B cell (primary cell): ENCODE results near the gene PDZRN4. TPM values are rescaled to one million over a fixed set of nuclear protein-coding genes. Genes with fewer than 3 reads are reported as not detected.

Source experiments
- ATAC-seq: fragments of 200-7000 bp; cut with Tn5 transposase; one replicate; pipeline ENCODE4 v1.10.0; 2021; ENCODE audit warnings: low read depth, mild to moderate bottlenecking, moderate number of reproducible peaks, moderate library complexity
- CTCF ChIA-PET: fragments of 350-600 bp; sonication (Branson Sonifier 250); formaldehyde crosslinking; loops from one replicate; lab custom pipeline; 2021; ENCODE audit warnings: antibody characterized with exemption, inconsistent platforms; lab: Charles Lee
- POLR2A ChIA-PET: fragments of 350-600 bp; sonication (Branson Sonifier 250); formaldehyde crosslinking; loops from one replicate; lab custom pipeline; 2021; ENCODE audit warnings: antibody characterized with exemption; lab: Charles Lee
- DNase-seq: peaks from one replicate; pipeline ENCODE4 v3.0.0; 2013
- H2AFZ ChIP-seq: 2 replicates; pipeline ENCODE4 v1.6.1; 2012; ENCODE audit warnings: mild to moderate bottlenecking, low read depth, low read length; ENCODE audit not compliant: insufficient read depth, poor library complexity, severe bottlenecking
- H3K27ac ChIP-seq, 2 donors: 1 replicate in 1 of 2; 2 replicates in 1 of 2; pipeline ENCODE4 v1.5.1; 2012 to 2013; ENCODE audit warnings: low read length in 2 of 2, mild to moderate bottlenecking in 2 of 2, moderate library complexity in 1 of 2
- H3K27me3 ChIP-seq, 4 experiments: fragments of 200-600 bp in 1 of 4; sonication (generic) in 1 of 4; replicated peaks in 1 of 4; 1 replicate in 2 of 4; 2 replicates in 2 of 4; pipeline versions ENCODE4 v1.6.1 to v1.7.0; 2013 to 2016; ENCODE audit warnings: low read length in 3 of 4, mild to moderate bottlenecking in 2 of 4, mixed read lengths in 1 of 4, moderate library complexity in 1 of 4; ENCODE audit not compliant: insufficient read depth in 4 of 4, control insufficient read depth in 3 of 4; ENCODE audit errors: control extremely low read depth in 1 of 4
- H3K36me3 ChIP-seq, 2 experiments: replicated peaks in 1 of 2; 1 replicate in 1 of 2; 2 replicates in 1 of 2; pipeline versions ENCODE4 v1.6.1 to v1.7.1; 2013; ENCODE audit warnings: low read length in 1 of 2; ENCODE audit not compliant: insufficient read depth in 2 of 2, control insufficient read depth in 1 of 2; ENCODE audit errors: control extremely low read depth in 1 of 2, extremely low read depth in 1 of 2
- H3K4me1 ChIP-seq, 2 donors: fragments of 200-600 bp in 1 of 2; sonication (generic) in 1 of 2; 1 replicate in 1 of 2; 2 replicates in 1 of 2; pipeline versions ENCODE4 v1.5.1 to v1.6.1; 2013 to 2017; ENCODE audit warnings: low read length in 2 of 2; ENCODE audit not compliant: control insufficient read depth in 2 of 2, insufficient read depth in 2 of 2
- H3K4me2 ChIP-seq: replicated peaks from 2 replicates; pipeline ENCODE3; 2012; ENCODE audit warnings: mild to moderate bottlenecking, low read depth, low read length; ENCODE audit not compliant: poor library complexity, severe bottlenecking
- H3K4me3 ChIP-seq, 5 experiments: fragments of 200-600 bp in 1 of 5; sonication (generic) in 1 of 5; 1 replicate in 3 of 5; 2 replicates in 2 of 5; pipeline versions ENCODE4 v1.5.1 to v1.7.0; 2011 to 2016; ENCODE audit warnings: low read length in 4 of 5, mild to moderate bottlenecking in 4 of 5, low read depth in 2 of 5, control low read depth in 1 of 5, moderate library complexity in 1 of 5; ENCODE audit not compliant: insufficient read depth in 1 of 5; ENCODE audit errors: control extremely low read depth in 1 of 5, extremely low read depth in 1 of 5
- H3K79me2 ChIP-seq: fragments of 200-600 bp; sonication (generic); one replicate; pipeline ENCODE4 v1.6.0; 2016; ENCODE audit warnings: low read length; ENCODE audit not compliant: control insufficient read depth, insufficient read depth
- H3K9ac ChIP-seq: fragments of 200-600 bp; sonication (generic); 2 replicates; pipeline ENCODE4 v1.6.1; 2017; ENCODE audit warnings: mild to moderate bottlenecking, low read length, moderate library complexity
- H3K9me3 ChIP-seq, 3 donors: one replicate each; pipeline versions ENCODE4 v1.6.1 to v1.7.1; 2013; ENCODE audit warnings: low read length in 2 of 3; ENCODE audit not compliant: control insufficient read depth in 2 of 3, insufficient read depth in 1 of 3; ENCODE audit errors: control extremely low read depth in 1 of 3
- H4K20me1 ChIP-seq: 2 replicates; pipeline ENCODE4 v1.6.0; 2012; ENCODE audit warnings: mild to moderate bottlenecking, low read length; ENCODE audit not compliant: insufficient read depth, control insufficient read depth, poor library complexity, severe bottlenecking
- H3K27ac Mint-ChIP-seq: one replicate; pipeline ENCODE4 v1.8.0; 2021; ENCODE audit warnings: mixed read lengths
- H3K27me3 Mint-ChIP-seq: one replicate; pipeline ENCODE4 v1.8.0; 2021; ENCODE audit warnings: mixed read lengths
- H3K4me1 Mint-ChIP-seq: one replicate; pipeline ENCODE4 v1.8.0; 2021; ENCODE audit warnings: mixed read lengths
- H3K4me3 Mint-ChIP-seq: one replicate; pipeline ENCODE4 v1.8.0; 2021; ENCODE audit warnings: mixed read lengths
- H3K9me3 Mint-ChIP-seq: one replicate; pipeline ENCODE4 v1.8.0; 2022; ENCODE audit warnings: mixed read lengths; ENCODE audit not compliant: insufficient read depth
- CTCF ChIP-seq: fragments of 200-600 bp; IDR thresholded peaks from one replicate; pipeline ENCODE4 v1.8.0; 2022; ENCODE audit warnings: antibody characterized with exemption, mild to moderate bottlenecking
- EZH2 ChIP-seq: IDR thresholded peaks from 2 replicates; pipeline ENCODE4 v1.6.1; 2012; ENCODE audit warnings: borderline replicate concordance, low read depth, mild to moderate bottlenecking, moderate library complexity, low read length; ENCODE audit not compliant: insufficient read depth, poor library complexity, severe bottlenecking
- WGBS: methylation state at CpG from one replicate; pipeline ENCODE4 v1.1.5; 2013; ENCODE audit warnings: missing lambda C conversion rate; ENCODE audit not compliant: insufficient coverage; 5-methylcytosine and 5-hydroxymethylcytosine counted together
- intact Hi-C: fragments of 100-400 bp; cut with micrococcal nuclease; formaldehyde crosslinking; loops from one replicate; pipeline ENCODE4 v1.10.0; 2022
- polyA plus RNA-seq: library from polyadenylated mRNA; depleted of rRNA; stranded (reverse); fragments of >200 nt; gene quantifications from 2 replicates; pipeline ENCODE4 v1.2.3, GENCODE V29; 2012
- total RNA-seq, 2 donors: library from RNA; stranded (reverse); fragments of 120-200 nt in 1 of 2; gene quantifications; 1 replicate in 1 of 2; 2 replicates in 1 of 2; pipeline versions ENCODE4 v1.2.3 to v1.2.4, GENCODE V29; 2013 to 2022

PDZRN4 gene
- total and polyA plus RNA-seq, 2 donors (not counting 1 experiment from before 2014, with no cell fraction given): not detected

- H3K4me1 Mint-ChIP-seq: no peaks in the 10 kb centered on the region
- H3K4me3 ChIP-seq: no peak overlapping the region
- H3K4me1 ChIP-seq: no peaks in the 10 kb centered on the region
- H3K27ac Mint-ChIP-seq: no peak overlapping the region
- H3K4me3 Mint-ChIP-seq: no peak overlapping the region
- no peaks in the 10 kb centered on the region for H3K36me3 ChIP-seq
- H3K4me2 ChIP-seq: no peak overlapping the region
- H3K9ac ChIP-seq: no peak overlapping the region
- TF ChIP-seq CTCF (no peak), EZH2 (no peak)
- intact Hi-C loops: no loop called here
- no peaks in the 10 kb centered on the region for H3K27me3 Mint-ChIP-seq
- H3K9me3 Mint-ChIP-seq: no peaks in the 10 kb centered on the region
- ChIA-PET CTCF (no interaction called here), POLR2A (no interaction called here)
- ATAC-seq (no peak), DNase-seq (no peak)
- H4K20me1 ChIP-seq: no peaks in the 10 kb centered on the region
- WGBS: no CpG with 5 or more reads among the region's 1 CpG
- H3K79me2 ChIP-seq: no peaks in the 10 kb centered on the region
- H2AFZ ChIP-seq: no peak overlapping the region
- no peaks in the 10 kb centered on the region for H3K27me3 ChIP-seq
- no peaks in the 10 kb centered on the region for H3K9me3 ChIP-seq
- H3K27ac ChIP-seq: no peak overlapping the region
Observed at GRCh38 chr12:41364211-41364610, 176.1 kb downstream of the PDZRN4 start.

DNA sequence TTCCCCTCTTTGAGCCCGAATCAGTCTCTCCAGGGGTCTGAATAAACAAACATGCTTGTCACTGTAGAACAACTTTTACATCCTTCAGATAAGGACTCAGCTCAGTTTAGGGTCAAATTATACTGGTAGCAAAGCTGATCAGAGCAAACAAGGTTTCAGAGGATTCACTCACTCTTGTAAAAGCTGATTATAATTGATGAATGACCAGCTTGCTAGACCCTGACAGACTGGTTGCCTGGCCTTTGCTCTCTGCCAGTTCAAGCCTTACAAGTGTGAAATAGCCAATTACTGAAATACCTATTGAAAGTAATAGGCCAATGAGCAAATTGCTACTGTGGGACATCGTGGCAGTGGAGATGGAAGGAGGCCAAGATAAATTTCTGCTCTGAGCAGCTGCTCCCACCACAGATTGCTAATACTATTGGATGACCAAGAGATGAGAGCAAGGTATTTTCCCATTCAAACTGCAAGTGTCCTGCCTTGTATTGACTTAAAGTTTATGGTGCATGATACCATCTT is 177.6 kb downstream of the PDZRN4 start:
- ChIA-PET CTCF (no interaction called here), POLR2A (no interaction called here)
- no peak overlapping the region for H2AFZ ChIP-seq
- TF ChIP-seq EZH2: no peak
- no peak for TF ChIP-seq CTCF
- no peak overlapping the region for H3K4me3 ChIP-seq
- DNase-seq (no peak), ATAC-seq (no peak)
- Mint-ChIP-seq H3K9me3 (no peaks in the 10 kb centered on the region), H3K27me3 (no peaks in the 10 kb centered on the region), H3K4me3 (no peak overlapping the region), H3K27ac (no peak overlapping the region), H3K4me1 (no peaks in the 10 kb centered on the region)
- intact Hi-C loops: no loop called here
- H3K9me3 ChIP-seq: no peaks in the 10 kb centered on the region
- H3K9ac ChIP-seq: no peak overlapping the region
- 60% methylated on average over 1 of the region's 2 CpGs for WGBS
- no peaks in the 10 kb centered on the region for H3K4me1 ChIP-seq
- H3K4me2 ChIP-seq: no peak overlapping the region
- no peaks in the 10 kb centered on the region for H4K20me1 ChIP-seq
- H3K79me2 ChIP-seq: no peaks in the 10 kb centered on the region
- no peaks in the 10 kb centered on the region for H3K36me3 ChIP-seq
- H3K27ac ChIP-seq: no peak overlapping the region
- no peaks in the 10 kb centered on the region for H3K27me3 ChIP-seq
